Activated CD4-positive, alpha-beta T cell treated with anti-CD3 and anti-CD28 coated beads for 36 hours (primary cell): ENCODE measurements around the gene FAM184B. TPM values are rescaled to one million over a fixed set of nuclear protein-coding genes. Genes with fewer than 3 reads are reported as not detected.

Source experiments
- total RNA-seq, 2 experiments: library from RNA; stranded (reverse); gene quantifications; one replicate each; pipeline ENCODE4 v1.2.3, GENCODE V29; 2021

FAM184B gene
- total RNA-seq, 2 experiments from 2014 or later: 0.04 TPM; not detected in 1

Other genes with a start within 250 kb of the FAM184B start
- gene LAP3, start 204.4 kb downstream of the FAM184B start, total RNA-seq: 100 to 1,000 TPM; 126 to 128 TPM
- gene MED28, start 167.0 kb downstream of the FAM184B start, total RNA-seq: 10 to 100 TPM; 43.0 to 58.0 TPM
- gene DCAF16, start 29.1 kb upstream of the FAM184B start, total RNA-seq: 10 to 100 TPM; 40.3 to 47.5 TPM
- gene NCAPG, start 29.4 kb upstream of the FAM184B start, total RNA-seq: 10 to 100 TPM; 73.8 to 82.8 TPM
- 1 to 10 TPM; 6.7 to 8.0 TPM for gene LCORL, start 240.1 kb upstream of the FAM184B start, total RNA-seq